Measurements from ENCODE around the gene DNAJB11.

Gene DNAJB11

DNA sequence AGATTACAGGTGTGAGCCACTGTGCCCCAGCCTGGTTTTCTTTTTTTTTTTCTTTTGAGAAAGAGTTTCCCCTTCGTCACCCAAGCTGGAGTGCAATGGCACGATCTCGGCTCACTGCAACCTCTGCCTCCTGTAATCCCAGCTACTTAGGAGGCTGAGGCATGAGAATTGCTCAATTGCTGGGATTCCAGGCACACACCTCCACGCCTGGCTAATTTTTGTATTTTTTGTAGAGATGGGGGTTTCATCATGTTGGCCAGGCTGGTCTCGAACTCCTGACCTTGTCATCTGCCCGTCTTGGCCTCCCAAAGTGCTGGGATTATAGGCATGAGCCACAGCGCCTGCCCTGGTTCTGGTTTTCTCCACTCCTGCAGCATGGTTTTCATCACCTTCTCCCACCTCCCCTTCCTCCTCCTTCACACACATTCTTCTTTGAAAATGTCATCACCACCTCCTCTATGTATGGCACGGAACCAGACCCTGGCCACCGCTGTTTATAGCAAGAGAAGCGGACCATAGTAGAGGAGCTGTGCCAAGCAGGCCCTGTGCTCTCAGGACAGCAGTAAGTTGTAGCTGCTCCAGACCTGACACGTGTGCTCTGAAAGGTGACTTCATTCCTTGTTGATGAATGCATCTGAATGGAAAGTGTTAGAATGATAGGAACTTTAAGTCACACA is 27.7 kb downstream of the DNAJB11 start:
- DNase-seq, result no peak

DNA sequence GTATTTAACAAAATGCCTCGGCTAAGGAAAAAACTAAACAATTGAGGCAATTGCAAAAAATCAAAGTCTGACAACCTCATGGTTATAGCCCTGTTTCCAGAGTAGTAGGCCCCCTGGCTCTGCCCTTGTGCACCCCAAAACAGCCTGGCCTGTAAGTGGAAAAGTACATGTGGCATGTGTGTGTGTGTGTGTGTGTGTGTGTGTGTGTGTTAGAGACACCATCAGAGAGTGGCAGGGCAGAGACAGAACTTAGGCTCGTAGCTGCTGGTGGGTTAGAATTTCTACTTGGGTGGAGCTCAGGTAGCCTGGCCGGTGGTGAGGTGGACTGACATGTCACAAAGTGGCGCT is 28.2 kb downstream of the DNAJB11 start:
- DNase-seq, result no peak

- no peak for DNase-seq
Measured at GRCh38 chr3:186599142-186599784, 28.7 kb downstream of the DNAJB11 start.

- DNase-seq, result no peak
Measured at GRCh38 chr3:186599785-186600166, 29.3 kb downstream of the DNAJB11 start.

DNA sequence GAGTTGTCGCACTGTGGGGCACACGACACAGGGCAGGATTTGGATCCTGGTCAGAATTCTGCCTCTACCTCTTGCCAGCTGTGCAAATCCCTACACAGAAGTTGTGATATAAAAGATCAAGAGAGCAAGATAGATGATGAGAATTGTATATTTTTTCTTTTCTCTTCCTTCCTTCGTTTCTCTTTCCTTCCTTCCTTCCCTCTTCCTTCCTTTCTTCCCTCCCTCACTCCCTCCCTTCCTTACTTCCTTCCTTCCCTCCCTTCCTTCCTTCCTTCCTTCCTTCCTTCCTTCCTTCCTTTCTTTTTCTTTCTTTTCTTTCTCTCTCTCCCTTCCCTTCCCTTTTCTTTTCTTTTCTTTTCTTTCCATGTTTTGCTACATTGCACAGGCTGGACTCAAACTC is 30.4 kb downstream of the DNAJB11 start:
- no peak for DNase-seq

GRCh38 chr3:186603159-186603558 is 32.6 kb downstream of the DNAJB11 start:
- no peak for DNase-seq

DNA sequence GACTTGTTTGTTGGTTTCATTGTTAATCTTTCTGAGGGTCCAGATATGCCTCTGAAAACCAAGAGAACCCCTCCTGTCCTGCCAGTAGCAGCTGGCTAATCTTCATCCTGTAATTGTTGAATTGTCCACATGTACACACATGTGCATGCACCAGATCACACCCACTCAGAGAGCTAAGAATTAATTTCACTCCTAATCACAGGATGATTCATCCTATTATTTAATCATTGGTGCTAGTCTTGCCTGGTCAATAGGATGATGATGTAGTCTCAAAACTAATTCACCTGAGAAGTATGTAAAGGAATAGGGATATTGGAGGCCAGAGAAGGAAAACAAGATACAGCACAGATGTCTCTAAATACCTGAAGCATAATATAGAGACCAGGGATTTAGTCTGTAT is 34.6 kb downstream of the DNAJB11 start:
- no peak for DNase-seq

- no peak for DNase-seq
Measured at GRCh38 chr3:186605561-186606545, 35.3 kb downstream of the DNAJB11 start.

- no peak for DNase-seq
Measured at GRCh38 chr3:186608624-186609215, 38.2 kb downstream of the DNAJB11 start.

DNA sequence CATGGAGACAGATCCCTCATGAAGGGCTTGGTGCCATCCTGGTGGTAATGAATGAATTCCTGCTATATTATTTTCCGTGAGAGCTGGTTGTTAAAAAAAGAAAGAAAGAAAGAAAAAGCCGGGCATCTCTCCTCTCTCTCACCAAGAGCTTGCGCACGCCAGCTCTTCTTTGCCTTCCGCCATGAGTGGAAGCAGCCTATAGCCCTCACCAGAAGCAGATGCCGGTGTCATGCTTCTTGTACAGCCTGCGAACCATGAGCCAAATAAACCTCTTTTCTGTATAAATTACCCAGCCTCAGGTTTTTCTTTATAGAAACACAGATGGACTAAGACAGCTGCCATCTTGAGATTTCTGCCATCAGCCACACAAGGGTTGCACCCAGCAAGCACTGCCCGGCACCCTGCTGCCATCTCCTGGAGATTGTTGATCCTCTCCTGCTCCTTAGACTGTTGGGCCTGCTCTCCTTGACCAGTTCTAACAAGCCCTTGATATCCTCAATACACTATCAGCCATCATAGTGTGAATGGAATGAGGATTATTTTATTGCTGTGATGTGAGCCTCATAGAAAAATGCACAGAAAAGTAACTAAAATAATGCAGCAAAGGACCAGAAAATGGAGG is 38.8 kb downstream of the DNAJB11 start:
- DNase-seq, result no peak

GRCh38 chr3:186612065-186612464 is 41.5 kb downstream of the DNAJB11 start:
- no peak for DNase-seq

DNA sequence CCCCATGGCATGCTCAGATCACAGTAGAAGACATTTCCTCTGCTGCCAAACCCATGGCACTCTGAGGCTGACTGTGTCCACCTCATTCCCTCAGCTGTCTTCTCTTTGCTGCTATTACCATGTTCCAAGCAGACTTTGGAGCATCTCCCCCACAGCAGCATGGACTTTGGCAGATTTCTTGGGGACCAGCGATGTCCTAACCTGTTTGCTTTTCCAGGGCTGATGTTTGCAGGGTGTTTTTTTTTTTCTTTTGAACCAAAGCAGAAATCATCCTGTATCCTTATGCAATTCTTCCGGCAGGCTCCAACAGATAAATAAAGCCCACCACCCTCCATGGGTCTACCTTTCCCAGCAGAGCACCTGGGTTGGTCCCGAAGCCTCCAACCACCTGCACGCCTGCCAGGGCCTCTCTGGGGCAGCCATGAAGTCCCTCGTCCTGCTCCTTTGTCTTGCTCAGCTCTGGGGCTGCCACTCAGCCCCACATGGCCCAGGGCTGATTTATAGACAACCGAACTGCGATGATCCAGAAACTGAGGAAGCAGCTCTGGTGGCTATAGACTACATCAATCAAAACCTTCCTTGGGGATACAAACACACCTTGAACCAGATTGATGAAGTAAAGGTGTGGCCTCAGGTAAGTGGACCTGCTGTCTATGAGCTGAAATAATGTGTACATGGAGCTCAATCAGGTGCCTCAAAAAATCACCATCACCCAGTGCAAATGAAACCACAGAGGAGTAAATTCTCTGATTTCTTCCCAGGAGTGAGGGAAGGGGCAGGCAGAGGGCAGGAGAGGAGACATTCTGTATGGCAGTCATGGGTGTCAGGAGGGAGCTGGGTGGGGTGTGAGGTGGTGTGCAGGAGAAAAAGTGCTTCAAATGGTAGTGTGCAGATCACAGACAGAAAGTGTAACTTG is 42.5 kb downstream of the DNAJB11 start, which contains the start of gene AHSG:
TSS of gene AHSG (plus strand) at position 340 of the 916 bp plus-strand sequence. CDS start at position 422, 82 bp downstream.
- DNase-seq, result no peak

DNA sequence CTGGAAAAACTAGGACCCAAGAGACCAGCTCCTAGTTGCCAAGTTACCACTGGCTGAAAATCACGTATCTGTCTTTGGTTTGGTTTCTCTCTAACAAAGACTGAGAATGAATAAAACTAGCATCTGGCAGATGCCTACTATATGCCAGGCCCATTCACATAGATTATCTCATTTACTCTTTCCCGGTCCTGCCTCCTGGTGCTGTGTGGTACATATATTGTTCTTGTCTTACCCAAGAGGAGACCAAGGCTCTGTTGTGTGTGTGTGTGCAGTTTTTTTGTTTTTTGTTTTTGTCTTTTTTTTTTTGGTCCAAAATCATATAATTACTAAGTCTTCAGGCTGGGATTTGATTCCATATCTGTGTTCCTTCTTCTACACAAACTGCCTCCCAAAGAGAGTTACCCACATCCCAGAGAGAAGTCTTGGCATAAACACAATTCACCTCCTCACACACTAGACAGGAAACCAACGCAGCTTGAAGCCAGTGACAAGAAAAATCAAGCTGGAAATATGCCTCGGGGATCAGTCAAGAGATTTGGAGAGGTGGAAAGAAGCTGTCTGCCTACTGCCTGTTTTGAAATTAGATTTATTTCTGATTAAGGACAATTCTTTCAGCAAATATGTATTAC is 43.2 kb downstream of the DNAJB11 start:
- no peak for DNase-seq

DNA sequence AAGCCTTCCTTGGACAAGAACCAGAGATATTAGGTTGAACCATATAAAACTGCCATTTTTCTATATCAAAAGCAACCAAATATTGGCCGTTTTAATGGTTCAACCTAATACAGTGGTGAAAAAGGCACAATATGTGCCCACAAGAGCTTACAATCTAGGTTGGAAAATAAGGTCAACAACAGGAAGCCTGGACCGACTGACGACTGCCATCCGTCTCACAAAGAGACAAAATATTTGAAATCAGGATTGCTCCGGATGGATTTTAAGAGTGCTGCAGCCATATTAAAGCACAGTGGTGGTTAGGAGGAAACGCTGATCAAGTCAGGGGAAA is 43.7 kb downstream of the DNAJB11 start:
- DNase-seq, result no peak

GRCh38 chr3:186614597-186615483 is 44.3 kb downstream of the DNAJB11 start:
- DNase-seq, result peak; percentile 66

- no peak for DNase-seq
Measured at GRCh38 chr3:186616299-186616617, 45.7 kb downstream of the DNAJB11 start.

DNA sequence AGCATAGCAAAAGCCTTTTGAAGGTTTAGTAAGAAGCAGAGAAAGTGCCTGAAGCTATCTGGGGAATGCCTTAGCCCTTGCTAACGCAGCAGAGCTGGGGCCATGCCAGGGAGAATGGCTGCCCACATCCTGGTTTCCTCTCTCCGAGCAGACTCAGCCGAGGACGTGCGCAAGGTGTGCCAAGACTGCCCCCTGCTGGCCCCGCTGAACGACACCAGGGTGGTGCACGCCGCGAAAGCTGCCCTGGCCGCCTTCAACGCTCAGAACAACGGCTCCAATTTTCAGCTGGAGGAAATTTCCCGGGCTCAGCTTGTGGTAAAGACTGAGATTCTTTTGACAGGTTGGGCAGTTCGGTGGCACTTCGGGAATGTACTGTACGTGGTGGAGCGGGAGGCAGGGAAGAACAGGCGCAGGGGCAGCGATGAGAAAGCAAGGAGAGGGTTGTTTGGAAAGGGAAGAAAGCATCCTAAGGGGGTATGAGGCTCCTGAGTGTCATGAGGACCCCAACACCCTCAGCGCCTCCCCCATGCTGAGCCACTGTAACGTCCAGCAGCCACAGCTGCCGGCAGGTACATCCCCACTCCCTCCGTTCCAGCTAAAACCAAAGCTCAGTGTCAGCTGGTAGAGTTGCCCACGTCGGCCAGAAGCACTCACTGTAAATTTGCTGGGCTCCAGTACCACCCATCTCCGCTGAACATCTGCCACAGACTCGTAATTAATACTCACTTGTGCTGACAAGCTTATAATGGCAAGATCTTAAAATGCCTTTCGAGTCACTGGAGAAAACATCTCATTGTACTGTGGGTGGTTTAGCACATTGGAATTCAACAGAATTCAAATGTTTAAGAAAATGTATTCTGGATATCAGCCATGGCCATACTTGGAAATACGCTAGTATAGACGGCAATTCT is 46.8 kb downstream of the DNAJB11 start:
- DNase-seq, result peak; percentile 69

- DNase-seq, result no peak
Measured at GRCh38 chr3:186618318-186618938, 47.9 kb downstream of the DNAJB11 start.

DNA sequence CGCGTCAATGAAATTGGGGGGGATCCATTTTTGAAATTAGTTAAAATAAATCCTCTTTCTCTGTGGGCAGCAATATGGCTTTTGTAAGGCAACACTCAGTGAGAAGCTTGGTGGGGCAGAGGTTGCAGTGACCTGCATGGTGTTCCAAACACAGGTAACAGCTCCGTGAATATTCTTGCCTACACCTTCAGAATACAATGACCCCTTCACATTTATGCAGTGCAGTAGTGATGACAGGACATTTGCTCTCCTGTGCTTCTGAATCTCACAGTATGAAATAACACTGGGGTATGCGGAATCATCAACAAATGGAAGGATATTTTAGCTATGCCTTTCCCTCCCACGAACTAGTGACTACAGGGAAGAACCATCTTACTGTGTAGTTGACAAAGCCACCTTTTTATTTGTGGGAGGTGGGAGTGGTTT is 49.3 kb downstream of the DNAJB11 start:
- no peak for DNase-seq
